Loucy (cell line): ENCODE data around the gene NDUFAB1.

Experiments used
- H2AFZ ChIP-seq: fragments of 200-600 bp; sonication (generic); 2 replicates; pipeline ENCODE4 v1.6.0; 2016; ENCODE audit warnings: antibody characterized with exemption, mild to moderate bottlenecking, low read length, moderate library complexity
- H3F3A ChIP-seq: fragments of 200-600 bp; 2 replicates; pipeline ENCODE4 v1.6.0; 2016; ENCODE audit warnings: antibody characterized with exemption, low read depth, mild to moderate bottlenecking
- H3K27me3 ChIP-seq: fragments of 200-600 bp; sonication (generic); 2 replicates; pipeline ENCODE4 v1.6.1; 2014; ENCODE audit warnings: low read length, mild to moderate bottlenecking; ENCODE audit not compliant: insufficient read depth, poor library complexity, severe bottlenecking
- H3K36me3 ChIP-seq: fragments of 200-600 bp; sonication (generic); 2 replicates; pipeline ENCODE4 v1.6.1; 2016; ENCODE audit warnings: low read length; ENCODE audit not compliant: insufficient read depth
- H3K4me1 ChIP-seq: fragments of 200-600 bp; sonication (generic); 2 replicates; pipeline ENCODE4 v1.5.1; 2014; ENCODE audit warnings: low read length, mild to moderate bottlenecking; ENCODE audit not compliant: insufficient read depth, poor library complexity, severe bottlenecking
- H3K4me2 ChIP-seq: fragments of 200-600 bp; sonication (generic); 2 replicates; pipeline ENCODE4 v1.6.0; 2014; ENCODE audit warnings: antibody characterized with exemption, low read length, low read depth, mild to moderate bottlenecking; ENCODE audit not compliant: poor library complexity, severe bottlenecking
- H3K4me3 ChIP-seq: fragments of 200-600 bp; sonication (generic); 2 replicates; pipeline ENCODE4 v1.5.1; 2014; ENCODE audit warnings: low read length, mild to moderate bottlenecking, mixed read lengths; ENCODE audit not compliant: poor library complexity, severe bottlenecking
- H3K79me2 ChIP-seq: fragments of 200-600 bp; sonication (generic); 2 replicates; pipeline ENCODE4 v1.6.1; 2014; ENCODE audit warnings: low read length; ENCODE audit not compliant: insufficient read depth
- H3K9ac ChIP-seq: fragments of 200-600 bp; sonication (generic); 2 replicates; pipeline ENCODE4 v1.6.0; 2014; ENCODE audit warnings: mild to moderate bottlenecking, low read depth, low read length, moderate library complexity; ENCODE audit not compliant: poor library complexity, severe bottlenecking
- H3K9me2 ChIP-seq: fragments of 200-600 bp; sonication (generic); replicated peaks from 2 replicates; pipeline ENCODE4 v1.6.1; 2016; ENCODE audit warnings: low read depth, low read length, mixed read lengths
- H3K9me3 ChIP-seq: fragments of 200-600 bp; sonication (generic); 2 replicates; pipeline ENCODE4 v1.6.1; 2014; ENCODE audit warnings: mild to moderate bottlenecking, antibody characterized with exemption, low read length, low read depth; ENCODE audit not compliant: insufficient read depth
- H4K20me1 ChIP-seq: fragments of 200-600 bp; sonication (generic); 2 replicates; pipeline ENCODE4 v1.6.0; 2014; ENCODE audit warnings: antibody characterized with exemption, low read length, mild to moderate bottlenecking; ENCODE audit not compliant: insufficient read depth, poor library complexity, severe bottlenecking
- EZH2phosphoT487 ChIP-seq: fragments of 200-600 bp; IDR thresholded peaks from 2 replicates; pipeline ENCODE4 v1.6.1; 2018; ENCODE audit warnings: antibody characterized with exemption, mild to moderate bottlenecking, moderate library complexity, borderline replicate concordance
- TF ChIP-seq, protein P1 (sequence below): fragments of 200-600 bp; sonication (generic); conservative IDR thresholded peaks from 2 replicates; pipeline ENCODE4 v1.5.1; 2014; ENCODE audit warnings: mild to moderate bottlenecking, antibody characterized with exemption, low read length

NDUFAB1 gene

DNA sequence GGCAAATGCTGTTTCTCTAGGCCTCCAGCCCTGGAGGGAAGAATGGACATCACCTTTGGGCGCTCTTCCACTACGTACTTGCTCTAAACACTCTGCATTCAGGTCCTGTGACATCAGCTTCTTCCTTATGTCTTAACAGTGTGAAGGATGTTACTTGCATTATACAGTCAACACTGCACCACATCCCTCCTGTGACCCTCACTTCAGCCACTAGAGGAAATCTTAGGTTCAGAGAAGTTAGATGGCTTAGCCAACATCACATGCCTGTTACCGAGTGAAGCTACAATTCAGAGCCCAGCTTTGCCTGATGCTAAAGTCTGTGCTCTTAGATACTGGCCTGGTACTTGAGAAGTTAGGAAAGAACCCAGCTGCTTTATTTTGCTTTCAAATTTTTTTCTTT, 20.3 kb downstream of the NDUFAB1 start:
- Histone ChIP-seq H3K79me2 (no peaks in the 10 kb centered on the region), H3K4me3 (no peak overlapping the region), H3K27me3 (no peaks in the 10 kb centered on the region), H3K4me1 (no peaks in the 10 kb centered on the region), H3K4me2 (no peak overlapping the region), H3K9me3 (no peaks in the 10 kb centered on the region), H3F3A (no peaks in the 10 kb centered on the region), H3K36me3 (peaks cover 31% of the 10 kb centered on the region; the same call in 1 of the 2 replicates), H4K20me1 (no peaks in the 10 kb centered on the region), H3K9ac (no peak overlapping the region), H3K9me2 (no peaks in the 10 kb centered on the region), H2AFZ (no peak overlapping the region)
- TF ChIP-seq, protein P1, sequence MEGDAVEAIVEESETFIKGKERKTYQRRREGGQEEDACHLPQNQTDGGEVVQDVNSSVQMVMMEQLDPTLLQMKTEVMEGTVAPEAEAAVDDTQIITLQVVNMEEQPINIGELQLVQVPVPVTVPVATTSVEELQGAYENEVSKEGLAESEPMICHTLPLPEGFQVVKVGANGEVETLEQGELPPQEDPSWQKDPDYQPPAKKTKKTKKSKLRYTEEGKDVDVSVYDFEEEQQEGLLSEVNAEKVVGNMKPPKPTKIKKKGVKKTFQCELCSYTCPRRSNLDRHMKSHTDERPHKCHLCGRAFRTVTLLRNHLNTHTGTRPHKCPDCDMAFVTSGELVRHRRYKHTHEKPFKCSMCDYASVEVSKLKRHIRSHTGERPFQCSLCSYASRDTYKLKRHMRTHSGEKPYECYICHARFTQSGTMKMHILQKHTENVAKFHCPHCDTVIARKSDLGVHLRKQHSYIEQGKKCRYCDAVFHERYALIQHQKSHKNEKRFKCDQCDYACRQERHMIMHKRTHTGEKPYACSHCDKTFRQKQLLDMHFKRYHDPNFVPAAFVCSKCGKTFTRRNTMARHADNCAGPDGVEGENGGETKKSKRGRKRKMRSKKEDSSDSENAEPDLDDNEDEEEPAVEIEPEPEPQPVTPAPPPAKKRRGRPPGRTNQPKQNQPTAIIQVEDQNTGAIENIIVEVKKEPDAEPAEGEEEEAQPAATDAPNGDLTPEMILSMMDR = no peak
- TF ChIP-seq EZH2phosphoT487 = no peak

DNA sequence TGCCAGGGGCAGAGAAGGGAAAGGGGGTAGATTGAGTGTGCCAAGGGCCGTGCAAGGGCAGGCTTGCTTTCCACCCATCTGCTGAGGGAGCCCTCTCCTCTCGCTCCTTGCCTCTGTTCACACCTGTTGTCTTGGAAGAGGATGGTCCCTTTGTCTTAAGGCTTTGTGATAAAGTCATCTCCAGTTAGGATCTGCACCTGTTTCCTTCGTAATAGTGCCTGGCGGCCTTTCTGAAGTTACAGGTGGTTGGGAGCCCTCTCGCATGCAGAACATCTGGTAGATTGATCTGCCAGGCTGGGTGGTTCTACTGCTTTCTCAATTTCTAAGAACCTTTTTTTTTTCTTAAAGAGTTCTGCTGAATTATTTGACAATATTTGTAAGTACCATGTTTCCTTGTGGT, 22.3 kb downstream of the NDUFAB1 start:
- Histone ChIP-seq H3K79me2 (no peaks in the 10 kb centered on the region), H3K4me3 (no peak overlapping the region), H3F3A (no peaks in the 10 kb centered on the region), H3K9me3 (no peaks in the 10 kb centered on the region), H4K20me1 (no peaks in the 10 kb centered on the region), H2AFZ (no peak overlapping the region), H3K36me3 (peaks cover 31% of the 10 kb centered on the region; the same call in 1 of the 2 replicates), H3K9ac (no peak overlapping the region), H3K4me2 (no peak overlapping the region), H3K4me1 (no peaks in the 10 kb centered on the region), H3K27me3 (no peaks in the 10 kb centered on the region), H3K9me2 (no peaks in the 10 kb centered on the region)
- TF ChIP-seq, protein P1 = no peak
- no peak for TF ChIP-seq EZH2phosphoT487

DNA sequence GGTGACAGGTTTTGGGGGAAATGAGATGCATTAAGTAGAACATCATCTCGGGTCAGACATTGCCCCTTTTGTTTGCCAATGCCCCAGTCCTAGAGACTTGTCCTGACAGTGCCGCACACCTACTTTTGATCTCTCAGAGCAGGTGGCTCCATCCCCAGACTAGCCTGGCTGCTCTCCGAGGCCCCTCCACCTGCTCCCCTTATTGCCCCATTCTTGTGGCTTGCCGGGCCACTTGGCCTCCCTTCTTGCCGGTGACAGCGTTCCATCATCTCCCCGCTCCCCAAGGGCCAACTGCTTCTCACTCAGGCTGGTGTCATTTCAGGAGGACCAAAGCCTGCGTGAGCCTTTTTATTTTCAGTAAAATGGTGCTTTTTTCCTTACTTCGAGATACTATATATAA, 23.7 kb downstream of the NDUFAB1 start:
- no peaks in the 10 kb centered on the region for H3F3A ChIP-seq
- H3K36me3 ChIP-seq = peaks cover 37% of the 10 kb centered on the region; the same call in 1 of the 2 replicates
- no peaks in the 10 kb centered on the region for H4K20me1 ChIP-seq
- no peak for TF ChIP-seq EZH2phosphoT487
- TF ChIP-seq, protein P1 = no peak
- no peak overlapping the region for H2AFZ ChIP-seq
- H3K27me3 ChIP-seq = no peaks in the 10 kb centered on the region
- H3K4me2 ChIP-seq = no peak overlapping the region
- no peaks in the 10 kb centered on the region for H3K79me2 ChIP-seq
- H3K4me1 ChIP-seq = no peaks in the 10 kb centered on the region
- no peak overlapping the region for H3K4me3 ChIP-seq
- H3K9me2 ChIP-seq = no peaks in the 10 kb centered on the region
- H3K9ac ChIP-seq = no peak overlapping the region
- no peaks in the 10 kb centered on the region for H3K9me3 ChIP-seq
